HFFc6 (cell line): ENCODE data around the gene ATP13A2. TPM values are rescaled to one million over a fixed set of nuclear protein-coding genes. Genes with fewer than 3 reads are reported as not detected.

Experiments used
- DNase-seq: peaks from one replicate; pipeline ENCODE4 v3.0.0-alpha.2; 2018
- H3K27ac Mint-ChIP-seq: 2 replicates; pipeline ENCODE4 v1.8.0; 2020; ENCODE audit warnings: mild to moderate bottlenecking, mixed read lengths
- H3K27me3 Mint-ChIP-seq: 2 replicates; pipeline ENCODE4 v1.8.0; 2021; ENCODE audit warnings: mild to moderate bottlenecking, moderate library complexity, mixed read lengths; ENCODE audit not compliant: insufficient read depth
- H3K36me3 Mint-ChIP-seq: 2 replicates; pipeline ENCODE4 v1.8.0; 2021; ENCODE audit warnings: low read depth, mixed read lengths
- H3K4me1 Mint-ChIP-seq: 2 replicates; pipeline ENCODE4 v1.8.0; 2020; ENCODE audit warnings: low read depth, mixed read lengths
- H3K4me3 Mint-ChIP-seq: 2 replicates; pipeline ENCODE4 v1.8.0; 2020; ENCODE audit warnings: mild to moderate bottlenecking, moderate library complexity, mixed read lengths
- H3K9me3 Mint-ChIP-seq: 2 replicates; pipeline ENCODE4 v1.8.0; 2020; ENCODE audit warnings: mild to moderate bottlenecking, mixed read lengths
- total RNA-seq, 6 experiments: library from RNA; stranded (reverse); fragmentation: NEBNext Ultra II Directional; extraction: Animal tissue kit (Norgen Biotek cat#: 25700); gene quantifications; 2 replicates in 1 of 6; 3 replicates in 5 of 6; pipeline ENCODE4 v1.2.3, GENCODE V29; 2021
- TF ChIP-seq, protein P1 (sequence below): fragments of 200-600 bp; sonication (generic); IDR thresholded peaks from 2 replicates; pipeline ENCODE4 v1.5.0; 2021; ENCODE audit warnings: antibody characterized with exemption, mild to moderate bottlenecking

The ATP13A2 gene
- total RNA-seq, 6 experiments from 2014 or later, result 26.8 to 33.6 (median 29.4) TPM

DNA sequence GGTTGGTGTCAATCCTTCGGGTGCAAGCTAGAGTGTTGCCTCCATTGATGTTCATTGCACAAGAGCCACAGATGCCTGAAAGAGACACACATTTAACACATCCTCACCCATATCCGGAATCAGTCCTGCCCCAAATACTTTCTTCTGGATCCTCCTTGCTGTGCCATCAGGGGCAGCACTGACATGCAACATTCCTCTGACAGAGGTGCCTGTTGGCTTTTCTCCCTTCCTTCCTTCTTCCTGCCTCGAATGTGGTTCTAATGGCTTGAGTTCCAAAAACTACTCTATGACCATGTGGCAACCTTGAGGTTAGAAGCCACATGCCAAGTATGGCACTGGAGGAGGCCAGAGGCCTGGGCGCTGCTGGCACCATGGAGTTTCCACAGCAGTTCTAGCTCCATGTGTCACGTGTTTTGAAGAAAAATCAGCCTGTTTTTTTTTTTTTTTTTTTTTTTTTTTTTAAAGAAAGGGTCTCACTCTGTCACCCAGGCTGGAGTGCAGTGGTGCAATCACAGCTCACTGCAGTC, 17.0 kb upstream of the ATP13A2 start:
- no peaks in the 10 kb centered on the region for H3K9me3 Mint-ChIP-seq
- H3K27ac Mint-ChIP-seq, result no peak overlapping the region; the same call in 1 of the 2 replicates
- H3K36me3 Mint-ChIP-seq, result peaks cover 17% of the 10 kb centered on the region
- TF ChIP-seq, protein P1, sequence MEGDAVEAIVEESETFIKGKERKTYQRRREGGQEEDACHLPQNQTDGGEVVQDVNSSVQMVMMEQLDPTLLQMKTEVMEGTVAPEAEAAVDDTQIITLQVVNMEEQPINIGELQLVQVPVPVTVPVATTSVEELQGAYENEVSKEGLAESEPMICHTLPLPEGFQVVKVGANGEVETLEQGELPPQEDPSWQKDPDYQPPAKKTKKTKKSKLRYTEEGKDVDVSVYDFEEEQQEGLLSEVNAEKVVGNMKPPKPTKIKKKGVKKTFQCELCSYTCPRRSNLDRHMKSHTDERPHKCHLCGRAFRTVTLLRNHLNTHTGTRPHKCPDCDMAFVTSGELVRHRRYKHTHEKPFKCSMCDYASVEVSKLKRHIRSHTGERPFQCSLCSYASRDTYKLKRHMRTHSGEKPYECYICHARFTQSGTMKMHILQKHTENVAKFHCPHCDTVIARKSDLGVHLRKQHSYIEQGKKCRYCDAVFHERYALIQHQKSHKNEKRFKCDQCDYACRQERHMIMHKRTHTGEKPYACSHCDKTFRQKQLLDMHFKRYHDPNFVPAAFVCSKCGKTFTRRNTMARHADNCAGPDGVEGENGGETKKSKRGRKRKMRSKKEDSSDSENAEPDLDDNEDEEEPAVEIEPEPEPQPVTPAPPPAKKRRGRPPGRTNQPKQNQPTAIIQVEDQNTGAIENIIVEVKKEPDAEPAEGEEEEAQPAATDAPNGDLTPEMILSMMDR, result no peak
- no peak for DNase-seq
- no peaks in the 10 kb centered on the region for H3K27me3 Mint-ChIP-seq
- H3K4me1 Mint-ChIP-seq, result no peaks in the 10 kb centered on the region
- H3K4me3 Mint-ChIP-seq, result no peak overlapping the region

DNA sequence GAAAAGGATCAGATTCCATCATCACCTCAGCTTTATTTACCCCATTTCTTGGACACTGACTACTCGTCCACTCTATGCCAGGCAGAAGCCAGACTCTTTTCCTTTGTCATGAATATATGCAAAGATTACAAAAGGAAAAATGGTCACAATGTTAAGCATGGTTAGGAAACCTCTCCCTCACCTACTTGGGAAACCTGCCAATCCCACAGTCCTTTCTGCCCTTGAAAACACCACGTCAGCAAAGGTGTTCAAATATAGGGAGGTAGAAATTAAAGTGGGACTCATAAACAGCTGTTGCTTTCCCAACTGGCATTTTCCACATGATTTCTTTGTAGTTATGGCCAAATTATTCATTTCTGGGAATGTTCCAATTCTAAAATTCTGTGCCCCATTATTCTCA, 16.2 kb upstream of the ATP13A2 start:
- Mint-ChIP-seq H3K27ac (no peak overlapping the region), H3K4me3 (no peak overlapping the region), H3K36me3 (peaks cover 22% of the 10 kb centered on the region)

GRCh38 chr1:17027403-17027802, 15.7 kb upstream of the ATP13A2 start:
- no peak for DNase-seq
- Mint-ChIP-seq H3K27ac (no peak overlapping the region), H3K27me3 (no peaks in the 10 kb centered on the region), H3K4me1 (no peaks in the 10 kb centered on the region), H3K4me3 (no peak overlapping the region), H3K9me3 (no peaks in the 10 kb centered on the region), H3K36me3 (peaks cover 22% of the 10 kb centered on the region)
- TF ChIP-seq, protein P1, result no peak

More for the DNA sequence above, 16.2 kb upstream of the ATP13A2 start:
- Mint-ChIP-seq H3K9me3 (no peaks in the 10 kb centered on the region), H3K27me3 (no peaks in the 10 kb centered on the region), H3K4me1 (no peaks in the 10 kb centered on the region)
- DNase-seq, result no peak
- TF ChIP-seq, protein P1, result no peak

DNA sequence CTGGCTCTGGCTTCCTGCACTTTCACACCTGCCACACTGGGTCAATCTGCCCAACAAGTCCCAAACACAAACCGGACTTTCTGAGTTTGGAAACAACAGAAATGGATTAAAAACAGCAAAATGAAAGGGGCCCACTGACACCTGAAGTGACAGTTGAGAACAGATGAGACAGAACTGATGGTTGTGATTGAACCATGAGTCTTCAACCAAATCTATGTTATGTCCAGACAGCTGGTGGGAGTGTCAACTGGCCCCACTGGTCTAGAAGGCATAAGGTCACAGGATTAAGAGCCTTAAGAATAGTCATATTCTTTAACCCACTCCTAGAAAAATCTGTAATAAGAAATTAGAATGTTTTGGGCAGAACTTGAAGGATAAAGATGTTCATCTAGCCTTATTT, 13.0 kb upstream of the ATP13A2 start:
- no peak for DNase-seq
- Mint-ChIP-seq H3K4me1 (no peaks in the 10 kb centered on the region), H3K27ac (no peak overlapping the region), H3K4me3 (no peak overlapping the region), H3K27me3 (no peaks in the 10 kb centered on the region), H3K9me3 (no peaks in the 10 kb centered on the region), H3K36me3 (peaks cover 36% of the 10 kb centered on the region)
- TF ChIP-seq, protein P1, result no peak

DNA sequence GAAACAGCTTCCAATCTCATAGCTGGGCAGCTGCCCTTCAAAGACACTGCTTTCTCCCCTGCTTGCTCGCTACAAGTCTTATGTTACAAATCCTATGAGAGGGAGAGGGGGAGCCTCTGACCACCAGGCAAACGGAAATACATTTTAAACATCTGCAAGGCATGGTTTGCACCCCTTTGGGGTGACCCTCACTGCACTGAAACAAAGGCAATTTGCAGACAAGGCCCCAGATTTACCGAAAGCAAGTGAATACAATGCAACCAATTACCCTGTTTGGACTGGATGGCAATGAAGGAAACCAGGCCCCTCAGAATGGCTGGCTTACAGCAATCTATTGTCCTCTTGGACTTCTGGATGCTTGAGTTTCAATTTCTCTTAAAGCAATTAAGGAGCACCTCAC, 11.8 kb upstream of the ATP13A2 start:
- Mint-ChIP-seq H3K36me3 (peaks cover 42% of the 10 kb centered on the region), H3K27ac (no peak overlapping the region), H3K9me3 (no peaks in the 10 kb centered on the region), H3K27me3 (no peaks in the 10 kb centered on the region), H3K4me1 (no peaks in the 10 kb centered on the region), H3K4me3 (no peak overlapping the region)
- TF ChIP-seq, protein P1, result peak; percentile 55
- no peak for DNase-seq

GRCh38 chr1:17023102-17023501, 11.4 kb upstream of the ATP13A2 start:
- Mint-ChIP-seq H3K4me1 (no peaks in the 10 kb centered on the region), H3K36me3 (peaks cover 42% of the 10 kb centered on the region), H3K9me3 (no peaks in the 10 kb centered on the region), H3K27ac (no peak overlapping the region), H3K4me3 (no peak overlapping the region), H3K27me3 (no peaks in the 10 kb centered on the region)
- TF ChIP-seq, protein P1, result no peak
- DNase-seq, result no peak
